T-cell (primary cell): ENCODE data around the gene ATP8B2. TPM values are rescaled to one million over a fixed set of nuclear protein-coding genes. Genes with fewer than 3 reads are reported as not detected.
"Not testable (repeated sequence)": the region's sequence is repeated elsewhere in the genome, so short reads cannot be mapped to it uniquely, and the experiment has no call there.

Experiments used
- ATAC-seq, 4 experiments: fragments of 200-7000 bp in 3 of 4; fragments of 150-1000 bp in 1 of 4; cut with Tn5 transposase; replicated peaks in 1 of 4; 1 replicate in 3 of 4; 2 replicates in 1 of 4; pipeline ENCODE4 v1.10.0; 2021; ENCODE audit warnings: moderate library complexity in 3 of 4, mild to moderate bottlenecking in 2 of 4, moderate number of reproducible peaks in 1 of 4
- CTCF ChIA-PET, 2 donors: fragments of 300-600 bp; sonication (Branson Sonifier 250); formaldehyde crosslinking; loops; one replicate each; lab custom pipeline; 2022; ENCODE audit warnings: antibody characterized with exemption in 2 of 2; lab: Charles Lee
- POLR2A ChIA-PET, 2 donors: fragments of 300-600 bp; sonication (Branson Sonifier 250); formaldehyde crosslinking; loops; one replicate each; lab custom pipeline; 2022; ENCODE audit warnings: antibody characterized with exemption in 2 of 2; lab: Charles Lee
- DNase-seq, 35 experiments: peaks; one replicate each; pipeline versions ENCODE4 v3.0.0 to v3.0.0-alpha.2; 2013 to 2023
- H3K27ac ChIP-seq: one replicate; pipeline ENCODE4 v1.5.1; 2013; ENCODE audit warnings: low read length
- H3K27me3 ChIP-seq, 2 experiments: replicated peaks in 1 of 2; 1 replicate in 1 of 2; 2 replicates in 1 of 2; pipeline versions ENCODE4 v1.6.1 to v1.7.0; 2013; ENCODE audit warnings: low read length in 1 of 2, mixed read lengths in 1 of 2; ENCODE audit not compliant: control insufficient read depth in 2 of 2, insufficient read depth in 2 of 2; ENCODE audit errors: extremely low read depth in 1 of 2
- H3K36me3 ChIP-seq, 2 donors: 1 replicate in 1 of 2; 2 replicates in 1 of 2; pipeline versions ENCODE4 v1.6.1 to v1.7.0; 2013; ENCODE audit warnings: low read length in 1 of 2; ENCODE audit not compliant: control insufficient read depth in 2 of 2, insufficient read depth in 1 of 2; ENCODE audit errors: extremely low read depth in 1 of 2
- H3K4me1 ChIP-seq, 2 experiments: 1 replicate in 1 of 2; 2 replicates in 1 of 2; pipeline versions ENCODE4 v1.6.1 to v1.7.0; 2013; ENCODE audit warnings: low read length in 2 of 2, mixed read lengths in 1 of 2; ENCODE audit not compliant: insufficient read depth in 2 of 2, control insufficient read depth in 1 of 2; ENCODE audit errors: extremely low read depth in 1 of 2
- H3K4me3 ChIP-seq, 2 donors: 1 replicate in 1 of 2; 2 replicates in 1 of 2; pipeline versions ENCODE4 v1.5.1 to v1.7.0; 2013; ENCODE audit warnings: mild to moderate bottlenecking in 2 of 2, low read length in 1 of 2, moderate library complexity in 1 of 2; ENCODE audit not compliant: control insufficient read depth in 1 of 2; ENCODE audit errors: extremely low read depth in 1 of 2
- H3K9me3 ChIP-seq: 2 replicates; pipeline ENCODE4 v1.7.0; 2013
- H3K27ac Mint-ChIP-seq, 2 donors: one replicate each; pipeline ENCODE4 v1.8.0; 2020 to 2021; ENCODE audit warnings: mild to moderate bottlenecking in 2 of 2, mixed read lengths in 2 of 2
- H3K27me3 Mint-ChIP-seq, 2 donors: one replicate each; pipeline ENCODE4 v1.8.0; 2021 to 2022; ENCODE audit warnings: mixed read lengths in 2 of 2
- H3K36me3 Mint-ChIP-seq: one replicate; pipeline ENCODE4 v1.8.0; 2021; ENCODE audit warnings: mixed read lengths
- H3K4me1 Mint-ChIP-seq, 3 donors: one replicate each; pipeline ENCODE4 v1.8.0; 2020 to 2022; ENCODE audit warnings: mixed read lengths in 3 of 3, mild to moderate bottlenecking in 1 of 3
- H3K4me3 Mint-ChIP-seq, 3 donors: one replicate each; pipeline ENCODE4 v1.8.0; 2020 to 2022; ENCODE audit warnings: mild to moderate bottlenecking in 3 of 3, mixed read lengths in 3 of 3, moderate library complexity in 3 of 3
- H3K9me3 Mint-ChIP-seq, 3 donors: one replicate each; pipeline ENCODE4 v1.8.0; 2020 to 2022; ENCODE audit warnings: mixed read lengths in 3 of 3
- WGBS: methylation state at CpG from one replicate; pipeline ENCODE4 v1.1.5; 2013; ENCODE audit warnings: missing lambda C conversion rate; ENCODE audit not compliant: insufficient coverage; 5-methylcytosine and 5-hydroxymethylcytosine counted together
- total RNA-seq, 35 experiments: library from RNA in 6 of 35; stranded (reverse) in 6 of 35; fragments of 120-200 nt in 1 of 35; gene quantifications; one replicate each; pipeline versions ENCODE4 v1.2.1 to v1.2.4 and lab custom pipeline; 2013 to 2026

The ATP8B2 gene
- total RNA-seq, 5 donors from 2014 or later (not counting 1 experiment from before 2014, with no cell fraction given), result 142 to 172 (median 149) TPM

DNA sequence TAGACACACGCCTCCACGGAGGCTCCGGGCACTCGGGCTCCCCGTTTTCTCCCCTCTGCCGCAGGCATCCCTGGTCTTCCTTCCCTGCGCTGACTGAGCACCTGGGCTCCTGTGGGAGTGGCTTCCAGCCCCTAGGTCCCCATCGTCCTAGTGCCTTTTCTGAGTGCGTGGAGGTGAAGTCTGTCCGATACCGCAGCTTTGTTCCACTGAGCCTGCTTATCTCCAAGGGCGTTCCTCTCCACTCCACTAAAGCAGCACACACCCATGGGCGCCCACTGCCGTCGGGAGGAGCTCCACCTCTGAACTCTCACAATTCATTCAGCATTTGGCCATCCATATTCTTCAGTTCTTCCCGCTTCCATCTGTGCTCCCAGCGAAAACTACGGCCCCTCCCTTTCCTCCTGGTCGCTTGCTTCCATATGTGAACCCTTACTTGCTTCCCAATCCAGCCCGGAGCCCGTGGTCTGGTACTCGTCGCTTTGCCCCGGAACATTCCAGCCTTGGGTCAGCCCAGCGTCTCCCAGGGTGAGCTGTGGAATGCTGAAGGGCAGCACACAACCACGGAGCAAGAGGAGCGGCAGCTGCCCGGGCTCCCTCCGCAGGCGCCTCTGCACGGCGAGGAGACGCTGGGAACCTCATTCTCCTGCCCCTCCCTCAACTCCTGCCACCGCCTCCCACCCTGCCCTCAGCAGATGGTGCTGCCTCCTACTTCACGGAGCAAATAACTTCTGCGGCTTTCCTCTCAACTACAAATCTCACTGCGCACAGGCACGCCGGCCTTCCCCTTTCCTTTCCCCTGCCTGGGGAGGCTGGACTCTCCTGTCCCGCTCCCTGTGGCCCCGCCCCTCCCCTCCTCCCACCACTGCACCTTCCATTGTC, 27.5 kb downstream of the ATP8B2 start:
- WGBS, result 1% methylated on average over 40 of the region's 41 CpGs
- H3K4me1 ChIP-seq, result peaks cover 10 to 56% of the 10 kb centered on the region in 2 experiments
- H3K27me3 Mint-ChIP-seq, result no peaks in the 10 kb centered on the region
- POLR2A ChIA-PET, result interaction anchor here in 1 of 2 donors (0.8 kb wide), 1 partner anchor 10 kb away, joined by 4 read pairs; no protein-coding TSS in a partner anchor
- ATAC-seq, result peak; percentile 74 to 86 (median 76)
- H3K4me1 Mint-ChIP-seq, result peaks cover 36 to 58% (median 46%) of the 10 kb centered on the region in 3 donors
- peaks cover 15% of the 10 kb centered on the region for H3K36me3 Mint-ChIP-seq
- H3K27me3 ChIP-seq, result peaks cover 0 to 6% of the 10 kb centered on the region in 2 experiments
- peaks cover 11 to 26% of the 10 kb centered on the region in 2 donors for H3K36me3 ChIP-seq
- peak overlapping the region; percentile 92 to 96 for H3K27ac Mint-ChIP-seq
- H3K4me3 Mint-ChIP-seq, result peak overlapping the region; percentile 88 to 99 (median 91)
- H3K9me3 Mint-ChIP-seq, result no peaks in the 10 kb centered on the region
- no peaks in the 10 kb centered on the region for H3K9me3 ChIP-seq
- peak overlapping the region; percentile 51 for H3K27ac ChIP-seq
- H3K4me3 ChIP-seq, result peak overlapping the region; percentile 60 to 78
- CTCF ChIA-PET, result interaction anchor here (0.5 to 1.5 kb wide), 5 partner anchors 10 to 187 kb away, joined by 3 read pairs; no protein-coding TSS in a partner anchor
- peak in 27 of 35 experiments; percentile 20 to 69 (median 38) for DNase-seq

GRCh38 chr1:154353460-154353904, 28.2 kb downstream of the ATP8B2 start:
- Histone ChIP-seq H3K4me3 (peak overlapping the region in 1 of 2 donors; percentile 60), H3K4me1 (peaks cover 10 to 51% of the 10 kb centered on the region in 2 experiments), H3K27me3 (peaks cover 0 to 6% of the 10 kb centered on the region in 2 experiments), H3K27ac (peak overlapping the region; percentile 51), H3K36me3 (peaks cover 8 to 20% of the 10 kb centered on the region in 2 donors), H3K9me3 (no peaks in the 10 kb centered on the region)
- DNase-seq, result peak in 3 of 35 experiments; percentile 29 to 59 (median 32)
- H3K4me3 Mint-ChIP-seq, result peak overlapping the region; percentile 88 to 99 (median 91)
- 20% methylated on average over 1 of the region's 1 CpG for WGBS
- no peaks in the 10 kb centered on the region for H3K9me3 Mint-ChIP-seq
- no peaks in the 10 kb centered on the region for H3K27me3 Mint-ChIP-seq
- ATAC-seq, result peak; percentile 46 to 64 (median 54)
- ChIA-PET POLR2A (interaction anchor here in 1 of 2 donors (0.8 kb wide), 1 partner anchor 11 kb away, joined by 4 read pairs; no protein-coding TSS in a partner anchor), CTCF (interaction anchor here (0.5 to 1.5 kb wide), 6 partner anchors 18 to 73 kb away, joined by 3 to 9 read pairs (median 3); no protein-coding TSS in a partner anchor)
- peaks cover 30 to 51% (median 40%) of the 10 kb centered on the region in 3 donors for H3K4me1 Mint-ChIP-seq
- peak overlapping the region; percentile 92 to 96 for H3K27ac Mint-ChIP-seq
- H3K36me3 Mint-ChIP-seq, result peaks cover 11% of the 10 kb centered on the region

GRCh38 chr1:154353966-154354365, 28.6 kb downstream of the ATP8B2 start:
- 87% methylated on average over 5 of the region's 5 CpGs for WGBS
- Mint-ChIP-seq H3K9me3 (no peaks in the 10 kb centered on the region), H3K27me3 (no peaks in the 10 kb centered on the region), H3K4me1 (peaks cover 30 to 47% (median 36%) of the 10 kb centered on the region in 3 donors), H3K36me3 (peaks cover 7% of the 10 kb centered on the region), H3K27ac (peak overlapping the region; percentile 92 to 96), H3K4me3 (peak overlapping the region; percentile 88 to 99 (median 91))
- no peaks in the 10 kb centered on the region for H3K9me3 ChIP-seq
- ChIA-PET CTCF (interaction anchor here (0.5 to 1.1 kb wide), 5 partner anchors 18 to 1389 kb away, joined by 3 to 9 read pairs (median 5); no protein-coding TSS in a partner anchor), POLR2A (no interaction called here)
- no peak overlapping the region for H3K27ac ChIP-seq
- H3K36me3 ChIP-seq, result peaks cover 5 to 15% of the 10 kb centered on the region in 2 donors
- peaks cover 0 to 6% of the 10 kb centered on the region in 2 experiments for H3K27me3 ChIP-seq
- no peak overlapping the region for H3K4me3 ChIP-seq
- ATAC-seq (no peak), DNase-seq (no peak)
- H3K4me1 ChIP-seq, result peaks cover 10 to 46% of the 10 kb centered on the region in 2 experiments

DNA sequence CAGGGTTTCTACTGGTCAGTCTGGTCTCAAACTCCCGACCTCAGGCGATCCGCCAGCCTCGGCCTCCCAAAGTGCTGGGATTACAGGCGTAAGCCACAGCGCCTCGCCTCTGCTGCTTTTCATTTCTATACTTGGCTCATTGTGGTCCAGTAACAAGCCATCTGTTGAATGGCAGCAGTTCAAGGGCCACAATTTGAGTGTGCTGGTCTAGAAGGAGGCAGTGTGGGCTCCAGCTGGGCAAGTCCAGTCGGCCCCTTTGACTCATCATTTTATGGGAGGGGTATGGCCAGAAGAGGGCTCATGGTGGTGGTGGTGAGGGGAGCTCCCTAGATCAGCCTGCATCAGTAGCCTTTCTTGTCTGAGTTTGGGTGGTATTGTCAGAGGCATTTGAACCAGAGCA, 33.2 kb downstream of the ATP8B2 start:
- no peak for ATAC-seq
- CTCF ChIA-PET, result no interaction called here

GRCh38 chr1:154360288-154360687, 35.0 kb downstream of the ATP8B2 start:
- no peaks in the 10 kb centered on the region for H3K27me3 ChIP-seq
- H3K27ac ChIP-seq, result no peak overlapping the region
- H3K4me3 Mint-ChIP-seq, result no peak overlapping the region
- H3K27ac Mint-ChIP-seq, result no peak overlapping the region
- ChIA-PET CTCF (interaction anchor here in 1 of 2 donors (1.2 kb wide), 1 partner anchor 9 kb away, joined by 3 read pairs; no protein-coding TSS in a partner anchor), POLR2A (no interaction called here)
- no peak overlapping the region for H3K4me3 ChIP-seq
- H3K36me3 Mint-ChIP-seq, result no peaks in the 10 kb centered on the region
- ATAC-seq (no peak), DNase-seq (no peak)
- H3K9me3 ChIP-seq, result no peaks in the 10 kb centered on the region
- H3K4me1 Mint-ChIP-seq, result peaks cover 0 to 6% (median 3%) of the 10 kb centered on the region in 3 donors
- no peaks in the 10 kb centered on the region for H3K9me3 Mint-ChIP-seq
- no peaks in the 10 kb centered on the region for H3K36me3 ChIP-seq
- H3K4me1 ChIP-seq, result peaks cover 0 to 2% of the 10 kb centered on the region in 2 experiments
- H3K27me3 Mint-ChIP-seq, result no peaks in the 10 kb centered on the region

More for the DNA sequence above, 33.2 kb downstream of the ATP8B2 start:
- no peaks in the 10 kb centered on the region for H3K36me3 ChIP-seq
- no peaks in the 10 kb centered on the region for H3K27me3 ChIP-seq
- peaks cover 3 to 12% of the 10 kb centered on the region in 2 experiments for H3K4me1 ChIP-seq
- no peaks in the 10 kb centered on the region for H3K9me3 ChIP-seq
- no peak overlapping the region for H3K4me3 ChIP-seq
- Mint-ChIP-seq H3K27me3 (no peaks in the 10 kb centered on the region), H3K27ac (no peak overlapping the region), H3K4me3 (no peak overlapping the region), H3K9me3 (no peaks in the 10 kb centered on the region), H3K36me3 (no peaks in the 10 kb centered on the region), H3K4me1 (peaks cover 9 to 17% (median 12%) of the 10 kb centered on the region in 3 donors)
- DNase-seq, result no peak
- 93% methylated on average over 8 of the region's 8 CpGs for WGBS
- POLR2A ChIA-PET, result no interaction called here
- H3K27ac ChIP-seq, result no peak overlapping the region

DNA sequence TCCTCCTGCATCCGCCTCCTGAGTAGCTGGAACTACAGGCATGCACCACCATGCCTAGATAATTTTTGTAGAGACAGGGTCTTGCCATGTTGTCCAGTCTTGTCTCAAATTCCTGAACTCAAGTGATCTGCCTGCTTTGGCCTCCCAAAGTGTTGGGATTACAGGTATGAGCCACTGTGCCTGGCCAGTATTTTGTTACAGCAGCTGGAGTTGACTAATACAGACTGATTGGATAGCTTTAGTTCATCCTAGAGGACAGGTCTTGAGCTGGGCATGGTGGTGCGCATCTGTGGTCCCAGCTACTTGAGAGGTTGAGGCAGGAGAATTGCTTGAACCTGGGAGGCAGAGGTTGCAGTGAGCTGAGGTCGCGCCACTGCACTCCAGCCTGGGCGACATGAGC, 35.6 kb downstream of the ATP8B2 start:
- H3K27me3 Mint-ChIP-seq, H3K4me3 ChIP-seq, DNase-seq, H3K36me3 ChIP-seq, ATAC-seq, H3K27me3 ChIP-seq, H3K27ac Mint-ChIP-seq, H3K4me1 Mint-ChIP-seq, H3K27ac ChIP-seq, H3K9me3 Mint-ChIP-seq, H3K4me1 ChIP-seq, H3K9me3 ChIP-seq, POLR2A ChIA-PET, H3K4me3 Mint-ChIP-seq, H3K36me3 Mint-ChIP-seq: not testable (repeated sequence)
- CTCF ChIA-PET, result interaction anchor here in 1 of 2 donors (1.2 kb wide), 2 partner anchors 9 to 42 kb away, joined by 3 read pairs; no protein-coding TSS in a partner anchor
- WGBS, result 20% methylated on average over 1 of the region's 5 CpGs
